ENCODE results near the gene CCDC91. TPM values are rescaled to one million over a fixed set of nuclear protein-coding genes. Genes with fewer than 3 reads are reported as not detected.
"Not testable (repeated sequence)": the region's sequence is repeated elsewhere in the genome, so short reads cannot be mapped to it uniquely, and the experiment has no call there.

CCDC91 gene
- total and polyA plus RNA-seq, 2 donors from 2014 or later, result 17.5 to 35.7 TPM

- TF ChIP-seq CTCF (IDR thresholded peaks at IDR 0.05; ENCODE audit: borderline replicate concordance, extremely low read depth, insufficient read depth), result no peak
- H3K4me3 ChIP-seq (ENCODE audit: low read length in 3 of 3), result no peak overlapping the region
- DNase-seq, result no peak
- H3K36me3 ChIP-seq (ENCODE audit: control insufficient read depth in 2 of 3, insufficient read depth in 3 of 3, low read length in 3 of 3), result peaks cover 0 to 2% (median 0%) of the 10 kb centered on the region in 3 donors
- no peak overlapping the region for H3K9ac ChIP-seq (ENCODE audit: low read length in 3 of 3)
- H3K27me3 ChIP-seq (ENCODE audit: control insufficient read depth, insufficient read depth, low read length), result no peaks in the 10 kb centered on the region
- no peaks in the 10 kb centered on the region for H3K9me3 ChIP-seq (ENCODE audit: control insufficient read depth in 2 of 3, insufficient read depth in 1 of 3, low read length in 3 of 3)
- FAIRE-seq, result no peak
- H3K4me1 ChIP-seq (ENCODE audit: control insufficient read depth in 2 of 3, insufficient read depth in 2 of 3, low read depth in 1 of 3, low read length in 3 of 3), result no peaks in the 10 kb centered on the region
- intact Hi-C loops (cut with DNase I), result no loop called here
- no peak overlapping the region for H3K27ac ChIP-seq (ENCODE audit: low read depth in 2 of 2, low read length in 2 of 2)
Observed at GRCh38 chr12:28460420-28461130, 270.3 kb downstream of the CCDC91 start.

- Histone ChIP-seq H3K36me3 (ENCODE audit: control insufficient read depth in 2 of 3, insufficient read depth in 3 of 3, low read length in 3 of 3) (peaks cover 0 to 2% (median 0%) of the 10 kb centered on the region in 3 donors), H3K9ac (ENCODE audit: low read length in 3 of 3) (no peak overlapping the region), H3K4me1 (ENCODE audit: control insufficient read depth in 2 of 3, insufficient read depth in 2 of 3, low read depth in 1 of 3, low read length in 3 of 3) (no peaks in the 10 kb centered on the region), H3K27me3 (ENCODE audit: control insufficient read depth, insufficient read depth, low read length) (no peaks in the 10 kb centered on the region), H3K9me3 (ENCODE audit: control insufficient read depth in 2 of 3, insufficient read depth in 1 of 3, low read length in 3 of 3) (no peaks in the 10 kb centered on the region), H3K4me3 (ENCODE audit: low read length in 3 of 3) (no peak overlapping the region), H3K27ac (ENCODE audit: low read depth in 2 of 2, low read length in 2 of 2) (no peak overlapping the region)
- DNase-seq, result no peak
- intact Hi-C loops (cut with DNase I), result no loop called here
- TF ChIP-seq CTCF (IDR thresholded peaks at IDR 0.05; ENCODE audit: borderline replicate concordance, extremely low read depth, insufficient read depth), result no peak
- FAIRE-seq, result no peak
Observed at GRCh38 chr12:28463396-28463795, 273.1 kb downstream of the CCDC91 start.

- FAIRE-seq; H3K27ac ChIP-seq (ENCODE audit: low read depth in 2 of 2, low read length in 2 of 2); H3K4me1 ChIP-seq (ENCODE audit: control insufficient read depth in 2 of 3, insufficient read depth in 2 of 3, low read depth in 1 of 3, low read length in 3 of 3); DNase-seq; H3K9ac ChIP-seq (ENCODE audit: low read length in 3 of 3); H3K9me3 ChIP-seq (ENCODE audit: control insufficient read depth in 2 of 3, insufficient read depth in 1 of 3, low read length in 3 of 3); intact Hi-C loops (cut with DNase I); H3K36me3 ChIP-seq (ENCODE audit: control insufficient read depth in 2 of 3, insufficient read depth in 3 of 3, low read length in 3 of 3); H3K27me3 ChIP-seq (ENCODE audit: control insufficient read depth, insufficient read depth, low read length); H3K4me3 ChIP-seq (ENCODE audit: low read length in 3 of 3): not testable (repeated sequence)
Observed at GRCh38 chr12:28471762-28472161, 281.5 kb downstream of the CCDC91 start.

GRCh38 chr12:28476206-28476605 lies 285.9 kb downstream of the CCDC91 start:
- H3K9ac ChIP-seq (ENCODE audit: low read length in 3 of 3); H3K27me3 ChIP-seq (ENCODE audit: control insufficient read depth, insufficient read depth, low read length); H3K36me3 ChIP-seq (ENCODE audit: control insufficient read depth in 2 of 3, insufficient read depth in 3 of 3, low read length in 3 of 3); H3K27ac ChIP-seq (ENCODE audit: low read depth in 2 of 2, low read length in 2 of 2); H3K9me3 ChIP-seq (ENCODE audit: control insufficient read depth in 2 of 3, insufficient read depth in 1 of 3, low read length in 3 of 3); intact Hi-C loops (cut with DNase I); FAIRE-seq; DNase-seq; H3K4me1 ChIP-seq (ENCODE audit: control insufficient read depth in 2 of 3, insufficient read depth in 2 of 3, low read depth in 1 of 3, low read length in 3 of 3); H3K4me3 ChIP-seq (ENCODE audit: low read length in 3 of 3): not testable (repeated sequence)

- H3K27ac ChIP-seq (ENCODE audit: low read depth in 2 of 2, low read length in 2 of 2); H3K4me3 ChIP-seq (ENCODE audit: low read length in 3 of 3); H3K27me3 ChIP-seq (ENCODE audit: control insufficient read depth, insufficient read depth, low read length); H3K9ac ChIP-seq (ENCODE audit: low read length in 3 of 3); FAIRE-seq; H3K9me3 ChIP-seq (ENCODE audit: control insufficient read depth in 2 of 3, insufficient read depth in 1 of 3, low read length in 3 of 3); H3K36me3 ChIP-seq (ENCODE audit: control insufficient read depth in 2 of 3, insufficient read depth in 3 of 3, low read length in 3 of 3); H3K4me1 ChIP-seq (ENCODE audit: control insufficient read depth in 2 of 3, insufficient read depth in 2 of 3, low read depth in 1 of 3, low read length in 3 of 3); intact Hi-C loops (cut with DNase I); DNase-seq: not testable (repeated sequence)
Observed at GRCh38 chr12:28479097-28479496, 288.8 kb downstream of the CCDC91 start.

Data from kidney (tissue), 14 donors.